HT1080 (cell line): ENCODE measurements around the gene C13orf46. TPM values are rescaled to one million over a fixed set of nuclear protein-coding genes. Genes with fewer than 3 reads are reported as not detected.
"Not testable (repeated sequence)": the region's sequence is repeated elsewhere in the genome, so short reads cannot be mapped to it uniquely, and the experiment has no call there.

Experiments
- DNase-seq: peaks from one replicate; pipeline ENCODE4 v3.0.0-alpha.2; 2015; ENCODE audit warnings: low read depth
- total RNA-seq: library from RNA; depleted of rRNA; stranded (reverse); fragments of >200 nt; shearing (Covaris generic); gene quantifications from 2 replicates; pipeline ENCODE4 v1.2.3, GENCODE V29; 2014

C13orf46 gene
- total RNA-seq, 1 experiment from 2014 or later, result 0.23 TPM

- no peak for DNase-seq
Observed at GRCh38 chr13:113995051-113995601, 21.2 kb upstream of the C13orf46 start.

- DNase-seq, result no peak
Observed at GRCh38 chr13:113992276-113993005, 18.6 kb upstream of the C13orf46 start.

- no peak for DNase-seq
Observed at GRCh38 chr13:113991676-113992179, 17.9 kb upstream of the C13orf46 start.

- no peak for DNase-seq
Observed at GRCh38 chr13:113991191-113991669, 17.4 kb upstream of the C13orf46 start.

- no peak for DNase-seq
Observed at GRCh38 chr13:113990321-113990837, 16.5 kb upstream of the C13orf46 start.

GRCh38 chr13:113989585-113990300 lies 15.9 kb upstream of the C13orf46 start:
- DNase-seq, result no peak

GRCh38 chr13:113988859-113989258 lies 15.0 kb upstream of the C13orf46 start:
- DNase-seq, result not testable (repeated sequence)

- no peak for DNase-seq
Observed at GRCh38 chr13:113982296-113982661, 8.4 kb upstream of the C13orf46 start.

- DNase-seq, result no peak
Observed at GRCh38 chr13:113981611-113982295, 7.9 kb upstream of the C13orf46 start.

- DNase-seq, result peak; percentile 34
Observed at GRCh38 chr13:113981194-113981605, 7.3 kb upstream of the C13orf46 start.

GRCh38 chr13:113980489-113981064 lies 6.7 kb upstream of the C13orf46 start:
- no peak for DNase-seq

- DNase-seq, result no peak
Observed at GRCh38 chr13:113979791-113980471, 6.1 kb upstream of the C13orf46 start.

GRCh38 chr13:113978741-113979481 lies 5.0 kb upstream of the C13orf46 start:
- DNase-seq, result no peak

GRCh38 chr13:113977976-113978375 lies 4.1 kb upstream of the C13orf46 start:
- DNase-seq, result no peak

GRCh38 chr13:113976711-113977684 lies 3.1 kb upstream of the C13orf46 start:
- DNase-seq, result peak; percentile 35

- no peak for DNase-seq
Observed at GRCh38 chr13:113975416-113975815, 1.5 kb upstream of the C13orf46 start.

GRCh38 chr13:113974304-113975281 lies 717 bp upstream of the C13orf46 start:
- no peak for DNase-seq
